ENCODE results near the gene CYP46A1. TPM values are rescaled to one million over a fixed set of nuclear protein-coding genes. Genes with fewer than 3 reads are reported as not detected.

The CYP46A1 gene
- total and polyA plus RNA-seq, 2 donors from 2014 or later = 0.82 to 2.5 TPM

- H3K27ac ChIP-seq (ENCODE audit: low read depth in 2 of 2, low read length in 2 of 2) = no peak overlapping the region
- DNase-seq = peak in 1 of 5 donors; percentile 28
- H3K9me3 ChIP-seq (ENCODE audit: control insufficient read depth in 2 of 3, insufficient read depth in 1 of 3, low read length in 3 of 3) = peaks cover 0 to 6% (median 0%) of the 10 kb centered on the region in 3 donors
- no peaks in the 10 kb centered on the region for H3K36me3 ChIP-seq (ENCODE audit: control insufficient read depth in 2 of 3, insufficient read depth in 3 of 3, low read length in 3 of 3)
- peaks cover 3% of the 10 kb centered on the region for H3K27me3 ChIP-seq (ENCODE audit: control insufficient read depth, insufficient read depth, low read length)
- intact Hi-C loops (cut with DNase I) = no loop called here
- TF ChIP-seq, protein P1, sequence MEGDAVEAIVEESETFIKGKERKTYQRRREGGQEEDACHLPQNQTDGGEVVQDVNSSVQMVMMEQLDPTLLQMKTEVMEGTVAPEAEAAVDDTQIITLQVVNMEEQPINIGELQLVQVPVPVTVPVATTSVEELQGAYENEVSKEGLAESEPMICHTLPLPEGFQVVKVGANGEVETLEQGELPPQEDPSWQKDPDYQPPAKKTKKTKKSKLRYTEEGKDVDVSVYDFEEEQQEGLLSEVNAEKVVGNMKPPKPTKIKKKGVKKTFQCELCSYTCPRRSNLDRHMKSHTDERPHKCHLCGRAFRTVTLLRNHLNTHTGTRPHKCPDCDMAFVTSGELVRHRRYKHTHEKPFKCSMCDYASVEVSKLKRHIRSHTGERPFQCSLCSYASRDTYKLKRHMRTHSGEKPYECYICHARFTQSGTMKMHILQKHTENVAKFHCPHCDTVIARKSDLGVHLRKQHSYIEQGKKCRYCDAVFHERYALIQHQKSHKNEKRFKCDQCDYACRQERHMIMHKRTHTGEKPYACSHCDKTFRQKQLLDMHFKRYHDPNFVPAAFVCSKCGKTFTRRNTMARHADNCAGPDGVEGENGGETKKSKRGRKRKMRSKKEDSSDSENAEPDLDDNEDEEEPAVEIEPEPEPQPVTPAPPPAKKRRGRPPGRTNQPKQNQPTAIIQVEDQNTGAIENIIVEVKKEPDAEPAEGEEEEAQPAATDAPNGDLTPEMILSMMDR (IDR thresholded peaks at IDR 0.05; ENCODE audit: borderline replicate concordance, extremely low read depth, insufficient read depth) = no peak
- no peak for FAIRE-seq
- no peak overlapping the region for H3K4me3 ChIP-seq (ENCODE audit: low read length in 3 of 3)
- H3K4me1 ChIP-seq (ENCODE audit: control insufficient read depth in 2 of 3, insufficient read depth in 2 of 3, low read depth in 1 of 3, low read length in 3 of 3) = peaks cover 0 to 7% (median 3%) of the 10 kb centered on the region in 3 donors
- H3K9ac ChIP-seq (ENCODE audit: low read length in 3 of 3) = no peak overlapping the region
These were observed 5.0 kb upstream of the CYP46A1 start for GRCh38 chr14:99679111-99679510.

DNA sequence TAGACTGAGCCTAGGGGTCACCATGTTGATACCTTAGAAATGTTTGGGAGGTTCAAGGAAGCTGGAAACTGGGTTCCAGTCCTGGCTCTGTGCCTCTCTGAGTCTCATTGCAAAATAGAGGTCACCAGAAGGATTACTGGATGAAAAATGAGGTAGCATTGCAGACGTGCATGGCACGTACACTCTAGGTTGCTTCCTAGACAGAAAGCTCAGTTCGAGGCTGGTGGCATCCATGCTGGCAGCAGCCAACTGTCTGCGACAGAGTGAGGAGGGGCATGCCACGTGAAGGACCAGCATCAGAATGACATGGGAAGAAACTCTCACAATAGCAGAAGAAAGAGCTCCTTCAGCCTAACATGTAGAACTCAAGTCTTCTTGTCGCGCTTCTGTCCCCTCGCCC lies 4.6 kb upstream of the CYP46A1 start:
- Histone ChIP-seq H3K9ac (ENCODE audit: low read length in 3 of 3) (no peak overlapping the region), H3K4me3 (ENCODE audit: low read length in 3 of 3) (no peak overlapping the region), H3K9me3 (ENCODE audit: control insufficient read depth in 2 of 3, insufficient read depth in 1 of 3, low read length in 3 of 3) (peaks cover 0 to 6% (median 0%) of the 10 kb centered on the region in 3 donors), H3K27ac (ENCODE audit: low read depth in 2 of 2, low read length in 2 of 2) (no peak overlapping the region), H3K36me3 (ENCODE audit: control insufficient read depth in 2 of 3, insufficient read depth in 3 of 3, low read length in 3 of 3) (no peaks in the 10 kb centered on the region), H3K27me3 (ENCODE audit: control insufficient read depth, insufficient read depth, low read length) (peaks cover 3% of the 10 kb centered on the region), H3K4me1 (ENCODE audit: control insufficient read depth in 2 of 3, insufficient read depth in 2 of 3, low read depth in 1 of 3, low read length in 3 of 3) (peaks cover 0 to 7% (median 3%) of the 10 kb centered on the region in 3 donors)
- no peak for FAIRE-seq
- intact Hi-C loops (cut with DNase I) = no loop called here
- DNase-seq = no peak
- TF ChIP-seq, protein P1 (IDR thresholded peaks at IDR 0.05; ENCODE audit: borderline replicate concordance, extremely low read depth, insufficient read depth) = no peak

GRCh38 chr14:99679996-99680395 lies 4.1 kb upstream of the CYP46A1 start:
- intact Hi-C loops (cut with DNase I) = no loop called here
- Histone ChIP-seq H3K27me3 (ENCODE audit: control insufficient read depth, insufficient read depth, low read length) (peaks cover 3% of the 10 kb centered on the region), H3K36me3 (ENCODE audit: control insufficient read depth in 2 of 3, insufficient read depth in 3 of 3, low read length in 3 of 3) (no peaks in the 10 kb centered on the region), H3K4me1 (ENCODE audit: control insufficient read depth in 2 of 3, insufficient read depth in 2 of 3, low read depth in 1 of 3, low read length in 3 of 3) (peaks cover 0 to 10% (median 3%) of the 10 kb centered on the region in 3 donors), H3K9ac (ENCODE audit: low read length in 3 of 3) (no peak overlapping the region), H3K4me3 (ENCODE audit: low read length in 3 of 3) (no peak overlapping the region), H3K9me3 (ENCODE audit: control insufficient read depth in 2 of 3, insufficient read depth in 1 of 3, low read length in 3 of 3) (peaks cover 0 to 6% (median 0%) of the 10 kb centered on the region in 3 donors), H3K27ac (ENCODE audit: low read depth in 2 of 2, low read length in 2 of 2) (no peak overlapping the region)
- DNase-seq (peak in 1 of 5 donors; percentile 25), FAIRE-seq (no peak)
- TF ChIP-seq, protein P1 (IDR thresholded peaks at IDR 0.05; ENCODE audit: borderline replicate concordance, extremely low read depth, insufficient read depth) = no peak
